GM15510 (cell line): ENCODE measurements around the gene SOX8.

Experiments
- POLR2A ChIP-seq: IDR thresholded peaks from 3 replicates; pipeline ENCODE4 v1.6.1; 2011; ENCODE audit warnings: borderline replicate concordance; ENCODE audit not compliant: insufficient read length; ENCODE audit errors: extremely low read depth

Gene SOX8

GRCh38 chr16:986925-987582 is 5.5 kb downstream of the SOX8 start:
- no peak for TF ChIP-seq POLR2A

GRCh38 chr16:987906-988305 is 6.3 kb downstream of the SOX8 start:
- TF ChIP-seq POLR2A, result no peak

DNA sequence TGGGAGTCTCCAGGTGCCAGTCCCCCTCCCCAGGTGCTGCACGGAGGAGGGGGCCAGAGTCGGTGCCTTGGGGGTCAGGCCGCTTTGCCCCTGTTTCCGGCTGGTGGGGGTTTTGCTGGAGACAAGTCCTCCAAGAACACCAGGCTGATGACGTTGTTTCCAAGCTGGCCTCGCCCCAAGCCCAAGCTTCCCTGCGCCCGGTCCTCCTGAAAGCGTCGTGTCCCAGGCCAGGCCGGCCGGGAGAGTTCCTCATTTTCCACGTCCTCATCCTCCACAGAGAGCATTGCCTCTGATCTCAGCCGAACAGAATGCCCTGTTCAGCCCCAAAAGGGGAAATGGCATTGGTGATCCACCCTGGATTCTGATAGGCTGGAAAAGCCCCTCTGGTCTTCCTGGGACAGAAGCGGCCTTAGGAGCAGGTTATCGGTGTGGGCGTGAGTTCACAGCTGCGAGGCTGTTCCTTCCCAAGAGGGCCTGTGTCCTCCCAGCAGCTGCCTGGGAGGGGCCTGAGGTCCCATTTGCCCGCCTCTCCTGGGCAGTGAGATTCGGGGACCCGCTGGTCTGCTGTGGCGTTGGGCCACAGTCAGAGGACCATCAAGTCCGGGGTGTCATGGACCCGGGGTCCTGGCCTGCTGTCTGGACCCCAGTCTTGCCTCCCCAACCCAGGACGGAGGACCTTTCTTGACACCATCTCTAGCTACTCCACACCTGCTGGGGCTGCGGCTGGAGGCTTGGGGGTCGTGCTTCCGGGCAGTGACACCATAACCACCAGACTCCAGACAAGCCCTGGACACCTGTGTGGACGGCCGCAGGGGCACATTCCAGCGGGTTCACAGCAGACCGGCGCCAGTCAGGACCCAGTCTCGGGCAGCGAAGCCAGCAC is 7.1 kb downstream of the SOX8 start:
- no peak for TF ChIP-seq POLR2A

DNA sequence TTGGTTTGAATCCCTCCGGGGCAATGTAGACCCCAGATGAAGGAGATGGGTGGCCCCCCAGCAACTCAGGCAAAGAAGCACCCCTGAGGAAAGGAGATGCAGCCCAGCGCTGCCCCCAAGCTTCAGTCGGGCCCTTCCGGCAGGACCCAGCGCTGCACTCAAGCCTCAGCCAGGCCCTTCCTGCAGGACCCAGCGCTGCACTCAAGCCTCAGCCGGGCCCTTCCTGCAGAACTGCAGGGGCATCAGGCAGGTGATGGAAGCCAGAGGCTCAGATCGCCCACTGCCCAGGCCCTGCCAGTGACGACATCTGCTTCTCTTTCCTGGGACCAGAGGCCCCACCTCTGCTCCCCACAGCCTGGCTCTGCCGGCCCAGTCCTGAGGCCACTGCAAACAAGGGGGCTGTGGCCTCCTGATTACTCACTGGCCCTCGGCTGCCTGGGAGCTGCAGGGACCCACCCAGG is 7.8 kb downstream of the SOX8 start:
- no peak for TF ChIP-seq POLR2A

DNA sequence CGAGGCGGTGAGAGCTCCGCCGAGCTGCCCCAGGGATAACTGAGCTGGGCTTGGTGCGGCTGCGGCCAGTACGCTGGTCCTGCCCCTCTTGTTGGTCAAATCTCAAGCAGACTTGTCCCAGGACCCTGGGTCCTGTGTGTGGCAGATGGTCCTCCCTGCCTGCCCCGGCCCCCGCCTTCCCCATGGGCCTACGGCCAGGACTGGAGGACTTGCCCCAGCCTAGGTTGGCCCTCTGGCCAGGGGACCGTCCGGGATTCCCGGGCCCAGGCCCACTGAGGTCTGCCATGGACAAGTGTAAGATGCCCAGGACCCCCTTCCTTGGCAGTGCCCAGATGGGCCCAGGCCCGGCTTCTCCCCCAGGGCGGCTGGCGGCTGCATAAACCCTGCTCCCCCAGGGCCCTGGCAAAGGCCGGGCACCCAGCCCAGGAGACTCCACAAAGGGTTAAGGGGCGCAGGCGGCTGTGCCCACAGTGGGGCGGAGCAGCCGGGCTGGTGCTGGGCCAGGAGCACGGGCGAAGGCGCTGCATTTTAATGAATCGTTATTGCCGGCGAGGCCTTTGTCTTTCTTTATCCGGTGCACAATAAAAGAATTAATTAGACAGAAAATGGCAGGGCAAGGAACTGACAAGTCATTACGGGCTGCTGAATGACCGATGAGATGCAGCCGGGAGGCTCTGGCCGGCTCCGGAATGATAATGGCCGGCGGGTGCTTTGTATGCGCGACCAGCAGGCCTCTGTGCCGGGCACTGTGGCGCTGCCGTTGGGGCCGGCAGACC is 9.1 kb downstream of the SOX8 start:
- TF ChIP-seq POLR2A, result no peak

DNA sequence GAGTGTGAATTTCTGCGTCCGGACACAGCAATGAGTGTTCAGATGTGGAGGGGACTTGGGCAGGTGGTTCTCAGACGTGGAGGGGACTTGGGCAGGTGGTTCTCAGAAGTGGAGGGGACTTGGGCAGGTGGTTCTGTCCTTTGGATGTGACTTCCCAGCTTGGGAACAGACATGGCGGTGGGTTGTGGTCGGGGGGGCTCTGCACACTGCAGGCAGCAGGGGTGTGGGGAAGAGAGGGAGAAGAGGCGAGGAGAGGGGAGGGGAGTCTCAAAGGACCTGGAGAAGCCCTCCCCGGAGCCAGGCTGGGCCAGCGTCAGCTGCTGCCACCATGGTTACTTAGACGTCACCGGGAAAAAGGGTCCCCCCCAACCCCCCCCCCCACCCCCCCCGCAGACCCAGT is 9.8 kb downstream of the SOX8 start:
- no peak for TF ChIP-seq POLR2A

DNA sequence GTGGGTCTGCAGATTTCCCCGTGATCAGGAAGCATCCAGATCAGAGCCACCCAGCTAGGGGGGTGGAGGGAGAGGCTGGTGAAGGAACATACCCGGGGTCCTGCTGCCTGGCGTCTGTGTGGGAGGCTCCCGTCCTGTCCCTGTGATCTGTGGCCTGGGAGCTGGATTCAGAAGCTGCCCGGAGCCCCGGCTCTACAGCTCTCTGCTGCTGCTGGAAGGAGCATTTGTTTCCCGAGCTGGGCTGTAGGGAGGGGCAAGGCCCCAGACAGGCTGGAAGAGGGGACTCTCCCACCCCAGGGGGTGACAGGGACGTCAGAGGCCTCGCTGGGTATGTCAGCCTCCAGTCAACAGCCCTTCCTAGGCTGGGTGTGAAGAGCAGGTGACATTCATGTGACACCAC is 10.2 kb downstream of the SOX8 start:
- TF ChIP-seq POLR2A, result no peak

GRCh38 chr16:993731-994130 is 12.2 kb downstream of the SOX8 start:
- no peak for TF ChIP-seq POLR2A

- no peak for TF ChIP-seq POLR2A
Observed at GRCh38 chr16:995087-995486, 13.5 kb downstream of the SOX8 start.

GRCh38 chr16:995783-996182 is 14.2 kb downstream of the SOX8 start:
- TF ChIP-seq POLR2A, result no peak

DNA sequence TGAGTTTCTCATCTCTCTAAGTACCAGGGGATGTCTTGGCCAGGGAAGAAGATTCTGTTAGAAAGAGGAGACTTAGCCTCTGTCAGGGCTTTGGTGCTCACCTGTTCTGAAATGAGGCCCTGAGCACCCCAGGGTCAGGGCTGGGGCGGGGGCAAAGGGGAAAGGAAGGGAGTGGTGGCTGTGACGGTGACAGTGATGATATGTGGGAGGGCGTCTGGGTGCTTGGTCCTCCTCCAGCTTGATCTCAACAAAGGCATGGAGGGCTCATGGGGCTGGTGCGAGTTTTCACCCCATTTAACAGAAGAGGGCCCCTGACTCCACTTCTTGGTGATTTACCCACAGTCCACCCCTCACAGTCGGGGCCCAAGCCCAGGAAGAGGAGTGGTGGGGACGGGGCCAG is 15.1 kb downstream of the SOX8 start:
- TF ChIP-seq POLR2A, result no peak

GRCh38 chr16:997440-998051 is 16.0 kb downstream of the SOX8 start:
- TF ChIP-seq POLR2A, result no peak

GRCh38 chr16:998211-998610 is 16.6 kb downstream of the SOX8 start:
- no peak for TF ChIP-seq POLR2A

GRCh38 chr16:998615-999014 is 17.0 kb downstream of the SOX8 start:
- TF ChIP-seq POLR2A, result no peak

- no peak for TF ChIP-seq POLR2A
Observed at GRCh38 chr16:999677-1000076, 18.1 kb downstream of the SOX8 start.
